Ectodermal cell (in vitro differentiated cells): Measurements from ENCODE around the gene CARF.
"Not testable (repeated sequence)": the region's sequence is repeated elsewhere in the genome, so short reads cannot be mapped to it uniquely, and the experiment has no call there.

ENCODE experiments used
- H3K27ac ChIP-seq: 2 replicates; pipeline ENCODE4 v1.7.0; 2013; ENCODE audit warnings: mild to moderate bottlenecking, low read depth, low read length; ENCODE audit not compliant: insufficient read depth, poor library complexity, severe bottlenecking
- H3K27me3 ChIP-seq: 2 replicates; pipeline ENCODE4 v1.7.0; 2013; ENCODE audit warnings: mild to moderate bottlenecking, low read length; ENCODE audit not compliant: insufficient read depth, control insufficient read depth, poor library complexity, severe bottlenecking
- H3K36me3 ChIP-seq: one replicate; pipeline ENCODE4 v1.7.0; 2013; ENCODE audit warnings: low read length; ENCODE audit not compliant: control insufficient read depth, insufficient read depth
- H3K4me1 ChIP-seq: one replicate; pipeline ENCODE4 v1.7.0; 2013; ENCODE audit warnings: low read length; ENCODE audit not compliant: control insufficient read depth, insufficient read depth
- H3K4me3 ChIP-seq: 2 replicates; pipeline ENCODE4 v1.7.0; 2013; ENCODE audit warnings: low read depth, low read length, control low read depth; ENCODE audit not compliant: insufficient read depth
- H3K9me3 ChIP-seq: 2 replicates; pipeline ENCODE4 v1.7.0; 2013; ENCODE audit warnings: mild to moderate bottlenecking, low read length, moderate library complexity; ENCODE audit not compliant: control insufficient read depth
- WGBS, 2 experiments: methylation state at CpG; one replicate each; pipeline ENCODE4 v1.1.7; 2013; ENCODE audit warnings: missing lambda C conversion rate in 2 of 2; 5-methylcytosine and 5-hydroxymethylcytosine counted together

The CARF gene

GRCh38 chr2:202976809-202977208 is 64.7 kb downstream of the CARF start:
- H3K9me3 ChIP-seq: no peaks in the 10 kb centered on the region
- H3K4me3 ChIP-seq: no peak overlapping the region
- no peaks in the 10 kb centered on the region for H3K4me1 ChIP-seq
- WGBS, 2 experiments: 100% methylated on average over 1 of the region's 3 CpGs; no CpG with 5 or more reads in 1 of the 2 experiments
- H3K36me3 ChIP-seq: peaks cover 6% of the 10 kb centered on the region
- H3K27ac ChIP-seq: no peak overlapping the region
- H3K27me3 ChIP-seq: no peaks in the 10 kb centered on the region

- Histone ChIP-seq H3K4me3 (no peak overlapping the region), H3K36me3 (peaks cover 6% of the 10 kb centered on the region), H3K27ac (no peak overlapping the region), H3K9me3 (no peaks in the 10 kb centered on the region), H3K4me1 (no peaks in the 10 kb centered on the region), H3K27me3 (no peaks in the 10 kb centered on the region)
- WGBS, 2 experiments: 86 to 89% methylated on average over 2 to 3 of the region's 3 CpGs
These were observed 70.9 kb downstream of the CARF start for GRCh38 chr2:202982779-202983491.

GRCh38 chr2:202989749-202990148 is 77.7 kb downstream of the CARF start:
- no peaks in the 10 kb centered on the region for H3K4me1 ChIP-seq
- H3K27ac ChIP-seq: no peak overlapping the region
- H3K36me3 ChIP-seq: no peaks in the 10 kb centered on the region
- no peaks in the 10 kb centered on the region for H3K27me3 ChIP-seq
- H3K4me3 ChIP-seq: no peak overlapping the region
- H3K9me3 ChIP-seq: no peaks in the 10 kb centered on the region
- WGBS, 2 experiments: 91 to 100% methylated on average over 1 of the region's 1 CpG

GRCh38 chr2:202990501-202990900 is 78.4 kb downstream of the CARF start:
- no peaks in the 10 kb centered on the region for H3K4me1 ChIP-seq
- no peak overlapping the region for H3K27ac ChIP-seq
- H3K36me3 ChIP-seq: no peaks in the 10 kb centered on the region
- H3K27me3 ChIP-seq: no peaks in the 10 kb centered on the region
- WGBS, 2 experiments: 78 to 87% methylated on average over 3 of the region's 3 CpGs
- no peak overlapping the region for H3K4me3 ChIP-seq
- no peaks in the 10 kb centered on the region for H3K9me3 ChIP-seq

GRCh38 chr2:202997113-202997512 is 85.0 kb downstream of the CARF start:
- not testable (repeated sequence) for H3K4me1 ChIP-seq, H3K27me3 ChIP-seq, H3K27ac ChIP-seq, H3K36me3 ChIP-seq, H3K4me3 ChIP-seq, H3K9me3 ChIP-seq
- WGBS, 2 experiments: 92 to 94% methylated on average over 3 of the region's 3 CpGs

- H3K9me3 ChIP-seq: no peaks in the 10 kb centered on the region
- 95 to 96% methylated on average over 3 of the region's 3 CpGs for WGBS, 2 experiments
- no peaks in the 10 kb centered on the region for H3K27me3 ChIP-seq
- no peaks in the 10 kb centered on the region for H3K4me1 ChIP-seq
- no peak overlapping the region for H3K27ac ChIP-seq
- no peak overlapping the region for H3K4me3 ChIP-seq
- no peaks in the 10 kb centered on the region for H3K36me3 ChIP-seq
These were observed 90.2 kb downstream of the CARF start for GRCh38 chr2:203002054-203002821.

- no peak overlapping the region for H3K4me3 ChIP-seq
- H3K4me1 ChIP-seq: no peaks in the 10 kb centered on the region
- no peak overlapping the region for H3K27ac ChIP-seq
- H3K27me3 ChIP-seq: no peaks in the 10 kb centered on the region
- no peaks in the 10 kb centered on the region for H3K36me3 ChIP-seq
- H3K9me3 ChIP-seq: no peaks in the 10 kb centered on the region
- WGBS, 2 experiments: 93% methylated on average over 8 of the region's 8 CpGs
These were observed 91.6 kb downstream of the CARF start for GRCh38 chr2:203003716-203004115.

GRCh38 chr2:203014456-203015199 is 102.6 kb downstream of the CARF start, which contains the start of gene NBEAL1:
Gene NBEAL1, plus strand, starts transcription at chr2:203014875. Its CDS starts 1,510 bp downstream, at chr2:203016385.
- H3K4me3 ChIP-seq: peak within 1 kb of the TSS; percentile 74
- no peaks in the 10 kb centered on the region for H3K27me3 ChIP-seq
- H3K36me3 ChIP-seq: no peaks in the 10 kb centered on the region
- no peaks in the 10 kb centered on the region for H3K9me3 ChIP-seq
- peak within 1 kb of the TSS; percentile 92 for H3K27ac ChIP-seq
- H3K4me1 ChIP-seq: no peaks in the 10 kb centered on the region
- WGBS, 2 experiments: 0% methylated on average over 59 of the region's 59 CpGs

- H3K36me3 ChIP-seq: no peaks in the 10 kb centered on the region
- no peaks in the 10 kb centered on the region for H3K27me3 ChIP-seq
- H3K4me3 ChIP-seq: no peak overlapping the region
- no peak overlapping the region for H3K27ac ChIP-seq
- H3K4me1 ChIP-seq: no peaks in the 10 kb centered on the region
- H3K9me3 ChIP-seq: no peaks in the 10 kb centered on the region
- 80 to 93% methylated on average over 3 of the region's 3 CpGs for WGBS, 2 experiments
These were observed 104.6 kb downstream of the CARF start for GRCh38 chr2:203016716-203017115.

GRCh38 chr2:203018181-203018580 is 106.1 kb downstream of the CARF start:
- no peak overlapping the region for H3K4me3 ChIP-seq
- no peaks in the 10 kb centered on the region for H3K4me1 ChIP-seq
- H3K9me3 ChIP-seq: no peaks in the 10 kb centered on the region
- no peaks in the 10 kb centered on the region for H3K36me3 ChIP-seq
- H3K27ac ChIP-seq: no peak overlapping the region
- no peaks in the 10 kb centered on the region for H3K27me3 ChIP-seq
- 90% methylated on average over 1 of the region's 1 CpG for WGBS, 2 experiments
